HG03558 (cell line): ENCODE measurements around the gene LMNTD1.

Source experiments
- ATAC-seq: cut with Tn5 transposase; IDR thresholded peaks from one replicate; pipeline ENCODE4 v1.9.1; 2021; ENCODE audit warnings: moderate number of reproducible peaks; ENCODE audit not compliant: unreplicated experiment; ENCODE audit errors: extremely low read depth

LMNTD1 gene

DNA sequence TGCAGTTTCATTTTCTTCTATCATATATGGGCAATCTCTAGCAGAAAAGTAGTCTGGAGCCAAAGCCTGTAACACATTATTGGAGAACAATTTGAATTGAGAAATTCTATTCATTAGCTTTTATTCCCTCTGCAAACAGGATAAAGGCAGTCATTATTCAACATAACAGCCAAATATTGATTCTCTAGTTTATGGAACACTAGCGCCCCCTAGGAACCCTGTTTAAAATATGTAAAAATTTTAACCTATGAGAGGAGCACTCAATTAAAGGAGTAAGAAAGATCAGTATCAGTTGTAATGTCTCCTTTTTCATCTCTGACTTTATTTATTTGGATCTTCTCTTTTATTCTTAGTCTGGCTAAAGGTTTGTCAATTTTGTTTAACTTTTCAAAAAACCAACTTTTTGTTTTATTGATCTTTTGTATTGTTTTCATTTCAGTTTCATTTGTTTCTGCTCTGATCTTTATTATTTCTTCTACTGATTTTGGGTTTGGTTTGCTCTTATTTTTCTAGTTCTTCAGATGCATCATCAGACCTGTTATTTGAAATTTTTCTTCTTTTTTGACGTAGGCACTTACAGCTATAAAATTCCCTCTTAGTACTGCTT is 4.8 kb upstream of the LMNTD1 start:
- ATAC-seq: no peak

DNA sequence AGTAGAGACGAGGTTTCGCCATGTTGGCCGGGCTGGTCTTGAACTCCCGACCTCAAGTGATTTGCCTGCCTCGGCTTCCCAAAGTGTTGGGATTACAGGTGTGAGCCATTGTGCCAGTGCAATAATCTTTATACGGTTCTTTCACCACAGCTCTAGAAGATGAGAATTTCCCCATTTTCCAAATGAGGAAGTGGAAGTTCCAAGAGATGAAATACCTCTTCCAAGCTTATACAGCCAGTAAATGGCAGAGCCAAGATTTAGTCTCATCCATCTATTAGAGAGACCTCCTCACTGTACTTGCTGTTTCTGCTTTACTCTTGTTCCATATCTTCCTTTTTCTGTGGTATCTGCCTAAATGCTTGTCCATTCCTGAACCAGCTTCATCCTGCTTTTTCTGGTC is 3.1 kb upstream of the LMNTD1 start:
- no peak for ATAC-seq

DNA sequence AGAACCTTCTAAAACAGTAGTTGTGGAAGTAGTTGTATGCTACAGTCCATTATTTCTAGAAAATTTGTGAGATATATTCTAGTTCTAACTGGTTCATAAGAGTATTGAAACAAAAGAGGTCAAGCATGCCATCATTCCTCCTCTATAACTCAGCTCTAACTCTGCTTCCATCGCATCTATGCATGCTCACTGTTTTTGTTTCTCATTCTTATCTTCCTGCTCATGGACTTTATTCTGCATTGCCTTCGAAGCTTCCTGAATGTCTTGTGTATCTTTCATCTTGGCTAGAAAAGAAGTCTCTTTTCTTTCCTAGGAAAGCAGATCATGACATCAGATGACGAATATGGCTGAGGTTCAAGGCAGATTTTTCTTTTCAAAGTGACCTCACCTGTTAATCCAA is 402 bp downstream of the LMNTD1 start:
- no peak for ATAC-seq

DNA sequence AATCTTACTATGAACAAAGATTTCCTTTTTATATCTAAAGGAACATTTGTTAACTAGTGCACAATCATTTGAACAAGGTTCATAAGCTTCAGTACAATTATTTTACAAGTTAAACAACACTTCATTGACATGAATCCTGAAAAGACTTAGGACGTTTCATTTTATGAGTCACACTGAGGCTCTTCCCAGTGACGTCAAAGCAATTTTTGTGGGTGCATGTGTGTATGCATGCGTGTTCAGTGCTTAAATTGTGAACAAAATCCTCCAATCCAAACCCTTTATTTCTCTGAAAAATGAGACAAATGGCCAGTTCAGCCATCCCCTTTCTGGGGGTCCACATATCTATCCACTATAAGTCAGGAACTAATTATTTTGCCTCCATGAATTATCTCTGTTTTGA is 2.9 kb downstream of the LMNTD1 start:
- no peak for ATAC-seq

DNA sequence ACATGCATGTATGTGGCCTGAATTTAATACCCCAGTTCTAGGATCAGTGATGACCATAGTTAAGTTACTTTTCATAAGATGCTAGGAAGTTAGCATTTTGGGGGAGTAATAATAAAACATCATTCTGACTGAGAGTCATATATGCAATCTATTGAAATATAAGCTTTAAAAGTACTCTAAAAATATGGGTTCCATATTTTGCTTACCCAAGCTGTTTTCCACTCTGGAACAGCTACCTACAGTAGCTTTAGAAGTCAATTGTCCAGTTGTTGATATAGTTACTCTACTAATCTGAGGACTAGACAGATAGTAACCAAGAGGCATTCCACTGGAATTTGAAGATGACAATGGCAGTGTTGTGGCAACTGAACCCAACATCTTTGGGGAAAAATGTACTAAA is 4.0 kb downstream of the LMNTD1 start:
- ATAC-seq: no peak

DNA sequence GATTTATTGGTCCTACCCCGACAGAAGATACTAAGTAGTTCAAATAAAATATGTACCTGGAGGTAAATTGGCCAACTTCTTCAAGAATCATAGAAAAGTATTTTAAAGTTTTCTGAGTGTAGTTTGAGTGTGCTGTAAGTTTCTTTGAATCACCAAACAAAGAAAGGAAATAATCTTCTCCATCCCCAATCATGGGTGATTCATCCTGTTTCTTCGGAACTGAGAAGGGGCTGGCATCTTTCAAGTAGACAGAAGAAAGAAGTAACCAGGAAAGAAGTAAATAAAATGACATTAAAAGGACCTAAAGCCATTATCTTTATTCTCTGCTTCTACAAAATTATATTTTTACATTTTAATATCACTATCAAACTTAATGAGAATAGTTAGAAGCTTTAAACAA is 6.8 kb downstream of the LMNTD1 start:
- no peak for ATAC-seq

DNA sequence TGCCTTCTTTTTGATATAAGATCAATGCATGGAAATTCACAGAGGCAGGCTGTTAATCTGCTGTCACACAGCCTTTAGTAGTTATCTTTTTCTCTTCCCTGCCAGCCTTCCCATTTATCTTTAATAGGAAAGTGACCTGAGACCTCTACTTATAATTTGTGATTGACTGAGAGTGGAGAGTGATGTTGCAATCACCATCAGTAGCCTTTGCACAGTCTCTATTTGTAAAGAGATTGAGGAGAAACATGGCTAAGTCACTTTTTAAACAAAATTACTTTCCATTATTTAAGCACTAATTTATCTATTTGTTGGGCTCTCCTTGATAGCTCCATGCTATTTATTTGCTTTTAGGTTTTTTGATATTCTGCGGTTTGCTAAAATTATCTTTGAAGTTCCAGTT is 19.9 kb downstream of the LMNTD1 start:
- ATAC-seq: no peak

DNA sequence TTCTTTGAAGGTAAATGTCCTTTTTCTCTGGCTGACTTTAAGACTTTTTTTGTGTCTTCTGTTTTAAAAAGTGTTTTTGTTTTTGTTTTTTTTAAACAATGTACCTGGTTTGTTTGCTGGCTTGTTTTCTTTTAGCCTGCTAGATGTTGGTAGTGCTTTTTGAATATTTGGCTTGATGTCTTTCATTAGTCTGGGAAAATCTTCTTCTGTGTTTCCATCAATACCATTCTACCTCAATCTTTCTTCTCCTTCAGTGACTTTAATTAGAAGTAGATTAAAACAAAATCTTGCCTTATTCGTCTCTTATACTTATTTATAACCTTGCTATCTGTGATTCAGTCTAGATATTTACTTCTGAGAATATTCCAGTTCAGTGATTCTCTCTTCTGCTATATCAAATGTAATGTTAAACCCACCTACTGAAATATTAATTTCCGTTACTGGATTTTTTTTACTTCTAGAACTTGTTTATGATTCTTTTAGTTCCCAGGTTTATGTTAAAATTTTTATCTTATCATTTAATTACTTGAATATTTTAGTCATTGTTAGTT is 21.5 kb downstream of the LMNTD1 start:
- no peak for ATAC-seq

DNA sequence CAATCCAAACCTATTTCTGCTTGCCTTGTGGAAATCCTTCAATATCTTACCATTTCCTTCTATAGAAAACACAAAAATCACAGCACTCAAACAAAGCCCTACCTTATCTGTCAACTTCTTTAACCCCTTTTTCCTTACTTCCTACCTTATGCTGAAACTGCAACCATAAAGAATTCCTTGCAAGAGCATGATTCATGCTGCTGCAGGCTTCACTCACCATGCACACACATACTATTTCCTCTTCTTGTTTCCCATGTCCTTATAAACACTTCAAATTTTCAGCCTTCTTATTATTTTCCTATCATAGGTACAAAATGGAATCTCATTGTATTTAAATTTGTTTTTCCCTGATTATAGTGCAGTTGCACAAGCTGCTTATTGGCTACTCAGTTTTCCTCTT is 23.3 kb downstream of the LMNTD1 start:
- ATAC-seq: no peak

DNA sequence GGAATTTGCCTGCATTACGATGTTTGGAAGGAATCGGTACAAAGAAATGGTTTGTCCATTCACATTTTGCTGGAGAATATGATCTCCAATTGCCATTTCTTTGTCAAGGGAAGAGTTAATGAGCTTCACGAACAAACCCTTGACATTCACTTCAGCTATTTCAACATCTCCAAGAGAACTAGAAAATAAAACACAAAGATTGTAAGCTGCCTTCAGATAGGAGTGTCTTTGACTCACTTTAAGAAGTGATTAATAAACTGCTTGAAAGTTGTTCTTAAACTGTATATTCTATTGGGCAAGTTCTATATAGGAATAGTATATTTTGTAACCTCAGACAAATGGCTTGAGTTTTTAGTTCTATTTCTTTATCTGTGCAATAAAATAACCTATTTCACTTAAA is 26.3 kb downstream of the LMNTD1 start:
- no peak for ATAC-seq

DNA sequence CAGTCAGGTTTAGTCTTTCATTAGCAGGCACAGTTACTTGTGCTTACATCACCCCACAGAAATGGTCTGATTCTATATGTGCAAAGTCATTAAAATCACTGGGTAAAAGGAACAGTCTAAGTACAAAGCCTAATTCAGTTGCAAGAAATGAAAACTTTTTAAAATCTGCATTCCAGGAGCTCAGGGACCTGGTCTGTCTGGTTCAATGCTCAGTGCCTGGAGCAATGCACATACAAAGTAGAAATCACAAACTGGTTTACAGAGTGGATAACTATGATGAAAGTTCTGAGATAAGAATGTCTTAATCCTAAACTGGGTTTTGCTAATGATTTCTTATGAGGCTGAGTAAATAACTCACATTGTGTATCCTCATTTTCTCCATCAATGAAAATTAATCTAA is 28.7 kb downstream of the LMNTD1 start:
- ATAC-seq: no peak

DNA sequence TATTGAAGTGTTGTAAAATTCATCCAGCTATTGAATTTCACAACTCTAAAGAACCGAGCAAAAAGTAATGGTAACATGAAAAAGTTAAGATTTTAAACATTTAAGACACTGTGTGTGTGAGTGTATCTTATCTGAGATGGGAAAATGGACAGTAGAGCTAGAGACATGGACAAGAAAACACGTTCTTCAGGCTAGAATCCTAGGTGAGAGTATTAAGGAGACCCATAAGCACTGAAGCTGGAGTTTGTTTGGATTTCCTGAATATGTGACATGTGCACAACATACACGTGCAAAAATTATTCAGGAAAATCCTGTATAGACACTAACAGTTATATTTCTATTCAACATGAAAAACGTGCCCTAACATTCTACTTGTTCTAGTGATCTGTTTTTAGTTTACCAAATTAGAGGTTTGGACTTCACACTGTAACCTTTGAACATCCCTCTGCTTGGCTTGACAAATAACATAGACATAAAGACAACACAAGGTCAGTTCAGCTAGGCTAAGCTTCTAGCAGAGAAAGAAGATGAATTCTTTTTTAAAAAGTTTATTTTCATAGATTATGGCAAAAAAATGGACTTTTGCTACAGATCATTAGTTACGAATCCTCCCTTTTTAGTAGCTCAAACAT is 31.3 kb downstream of the LMNTD1 start:
- no peak for ATAC-seq

DNA sequence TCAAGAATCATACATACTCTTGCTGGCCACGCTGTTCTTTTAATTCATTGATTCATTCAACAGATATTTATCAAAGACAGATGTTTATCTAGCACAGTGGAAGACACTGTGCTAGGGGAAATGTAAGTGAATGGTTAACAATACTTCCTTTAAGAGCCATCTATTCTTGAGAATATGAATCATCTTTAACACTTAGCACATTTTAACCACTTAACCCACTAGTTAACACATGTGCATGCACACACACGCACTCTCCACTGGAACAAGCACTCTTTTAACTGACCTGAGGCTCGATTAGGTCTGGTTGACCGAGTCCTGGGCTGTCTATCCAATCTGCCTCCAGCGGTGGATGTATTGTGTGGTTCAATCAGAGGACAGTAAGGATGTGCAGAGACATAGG is 34.6 kb downstream of the LMNTD1 start:
- ATAC-seq: peak; percentile 68

DNA sequence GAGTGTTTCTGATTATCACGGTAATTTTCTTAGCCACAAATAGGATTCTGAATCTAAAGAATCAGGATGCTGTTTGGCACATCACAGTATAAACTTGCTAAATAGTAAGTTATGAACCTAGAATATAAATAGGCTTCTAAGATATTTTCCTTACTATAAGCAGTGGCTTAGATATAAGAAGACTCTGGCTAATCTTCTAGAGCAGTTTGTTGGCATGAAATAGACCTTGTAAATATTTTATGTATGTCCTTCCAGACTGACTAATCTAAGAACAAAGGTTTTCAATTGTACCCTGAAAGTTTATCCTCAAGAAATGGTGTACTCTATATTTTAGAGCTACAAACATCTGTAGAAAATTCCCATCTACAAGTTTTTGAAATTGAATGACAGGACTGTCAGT is 48.3 kb downstream of the LMNTD1 start:
- no peak for ATAC-seq

DNA sequence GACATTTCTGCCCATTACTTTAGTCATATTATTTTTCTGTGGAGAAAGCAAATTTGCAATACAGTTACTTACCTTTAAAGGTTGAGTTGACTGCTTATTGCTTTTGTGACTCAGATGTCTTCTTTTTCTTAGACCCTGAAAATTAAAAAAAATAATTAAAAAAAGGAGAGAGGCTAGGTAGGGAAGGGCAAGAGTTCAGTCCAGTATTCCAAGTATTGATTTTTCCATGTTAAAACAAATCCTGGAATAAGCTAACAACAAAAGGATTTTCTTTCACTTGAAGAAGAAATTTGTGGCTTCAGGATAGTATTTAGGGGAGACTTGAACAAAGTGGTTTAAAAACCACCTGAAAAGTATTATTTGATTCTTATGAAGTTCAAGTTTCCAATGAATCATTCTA is 49.4 kb downstream of the LMNTD1 start:
- ATAC-seq: no peak

DNA sequence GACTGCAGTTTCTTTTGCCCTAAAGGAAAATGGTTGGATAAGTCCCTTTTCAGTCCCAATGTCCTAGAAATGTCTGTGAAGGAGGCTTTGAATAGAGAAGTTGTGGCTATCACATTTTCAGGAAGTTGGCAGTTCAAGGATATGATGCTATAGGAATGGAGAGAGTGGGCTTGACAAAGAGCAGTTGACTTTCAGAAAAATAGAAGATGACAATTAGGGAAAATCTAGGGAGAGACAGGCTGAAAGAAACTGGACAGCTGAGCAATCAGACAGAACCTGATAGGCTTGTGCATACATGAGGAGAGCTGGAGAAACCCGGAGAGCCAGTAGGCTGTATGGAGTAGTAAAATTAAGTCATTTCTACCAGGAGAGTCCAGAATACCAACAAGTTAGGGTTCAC is 50.5 kb downstream of the LMNTD1 start:
- ATAC-seq: no peak

DNA sequence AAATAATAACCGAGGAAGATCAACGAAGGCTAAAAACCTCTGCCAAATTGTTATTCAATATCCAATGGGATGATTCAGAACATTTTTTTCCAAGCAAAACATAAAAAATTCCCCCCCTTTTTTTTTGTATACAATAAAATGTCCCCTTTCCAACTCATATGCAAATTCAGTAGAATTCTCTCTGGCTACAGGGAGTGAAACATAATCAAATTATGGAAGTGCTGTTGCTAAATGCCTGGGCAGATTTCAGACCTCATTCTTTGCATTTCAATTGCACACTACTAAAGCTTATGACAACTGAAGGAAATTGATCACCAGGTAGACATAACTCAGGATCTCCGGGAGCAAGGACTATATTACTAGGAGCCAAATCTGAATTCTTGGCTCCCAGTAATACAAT is 51.0 kb downstream of the LMNTD1 start:
- ATAC-seq: no peak

DNA sequence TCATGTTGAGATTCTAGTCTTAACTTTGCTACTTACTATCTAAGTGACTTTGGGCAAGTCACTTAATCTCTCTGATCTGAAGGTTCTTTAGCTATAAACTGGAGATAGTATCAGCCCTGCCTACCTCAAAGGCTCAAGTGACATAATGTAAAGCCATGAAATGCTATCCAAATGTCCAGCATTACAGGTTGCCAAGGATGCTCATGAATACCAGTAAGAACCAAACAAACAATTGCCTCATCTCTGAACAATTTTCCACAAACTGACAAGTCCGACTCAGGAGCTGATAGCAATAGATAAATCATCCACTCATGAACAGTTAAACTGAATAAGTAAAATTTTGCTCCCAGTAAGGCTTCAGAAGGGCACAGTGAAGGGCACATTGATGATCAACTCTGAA is 51.5 kb downstream of the LMNTD1 start:
- ATAC-seq: no peak

DNA sequence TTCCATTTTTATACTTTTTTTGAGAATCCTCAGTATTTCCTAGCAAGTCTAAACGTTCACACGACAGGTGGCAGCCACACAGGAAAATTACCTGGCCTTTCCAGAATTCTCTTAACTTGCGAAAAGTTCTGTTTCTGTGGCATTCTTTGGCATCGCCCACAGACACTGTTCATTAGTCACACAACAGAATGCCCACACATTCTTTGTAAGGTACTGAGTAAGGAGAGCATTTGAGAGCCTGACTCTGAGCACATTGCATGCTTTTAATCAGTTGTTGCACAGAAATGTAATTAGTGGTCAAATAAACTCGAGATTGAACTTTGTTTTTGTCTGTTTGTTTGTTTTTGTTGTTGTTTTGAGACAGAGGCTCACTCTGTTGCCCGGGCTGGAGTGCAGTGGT is 52.4 kb downstream of the LMNTD1 start:
- ATAC-seq: no peak

DNA sequence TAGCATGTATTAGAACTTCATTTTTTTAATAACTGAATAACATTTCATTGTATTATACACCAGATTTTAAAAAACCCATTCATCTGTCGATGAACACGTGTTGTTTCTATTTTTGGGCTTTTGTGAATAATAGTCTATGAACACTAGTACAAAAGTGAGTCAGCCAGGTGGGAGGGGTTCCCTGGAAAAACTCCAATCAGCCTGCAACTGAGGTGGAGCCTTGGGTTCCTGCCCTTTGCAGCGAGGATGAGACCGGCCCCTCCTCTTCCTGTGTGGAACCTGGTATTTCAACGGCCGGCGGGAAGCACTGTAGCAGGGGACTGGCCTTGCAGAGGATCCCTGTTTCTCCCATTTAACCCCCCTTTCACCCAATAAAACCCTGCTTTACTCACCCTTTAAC is 56.1 kb downstream of the LMNTD1 start:
- ATAC-seq: no peak

DNA sequence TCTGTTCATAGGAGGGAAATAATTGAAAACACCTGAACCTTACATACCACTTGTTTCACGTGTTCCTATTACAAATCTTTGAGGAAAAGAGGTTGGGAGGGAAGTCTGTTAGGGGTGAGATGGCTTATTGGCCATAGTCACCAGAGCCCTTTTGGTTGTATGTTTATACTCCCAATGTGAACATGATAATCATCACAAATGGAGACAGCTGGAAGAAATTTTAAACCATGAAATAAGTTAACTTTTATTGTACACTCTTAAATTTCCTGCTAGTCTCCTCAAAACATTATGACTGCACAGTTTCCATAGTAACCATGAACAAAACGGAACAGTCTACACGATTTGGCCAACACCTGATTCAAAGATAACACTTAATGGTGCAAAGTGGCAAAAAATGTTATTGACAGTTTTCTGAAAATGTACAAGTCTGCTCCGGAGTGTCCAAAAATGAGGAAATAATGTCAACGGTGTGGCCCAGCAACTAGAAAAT is 56.9 kb downstream of the LMNTD1 start:
- no peak for ATAC-seq
